ENCODE measurements around the gene WDR93.

WDR93 gene

DNA sequence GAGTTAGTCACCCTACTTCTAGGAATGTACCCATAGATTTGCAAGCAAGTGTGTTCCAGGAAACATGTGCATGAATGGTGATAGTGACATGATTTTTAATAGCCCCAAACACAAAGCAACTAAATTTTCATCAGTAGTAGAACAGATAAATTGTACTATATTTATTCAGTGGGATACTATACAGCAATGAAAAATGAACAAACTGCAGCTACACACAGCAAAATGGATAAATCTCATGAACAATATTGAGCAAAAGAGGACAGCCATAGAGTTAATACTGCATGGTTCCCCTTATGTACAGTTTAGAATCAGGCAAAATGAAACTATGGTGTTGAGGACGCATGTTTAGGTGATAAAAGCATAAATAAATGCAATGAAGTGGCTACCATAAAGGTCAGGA is 34.5 kb downstream of the WDR93 start:
- H3K27me3 ChIP-seq (ENCODE audit: control insufficient read depth, insufficient read depth, low read length, poor library complexity, severe bottlenecking), result no peaks in the 10 kb centered on the region
- WGBS, 2 experiments, result 88 to 95% methylated on average over 1 of the region's 1 CpG
- H3K4me3 ChIP-seq (ENCODE audit: insufficient read depth, low read depth, low read length), result no peak overlapping the region
- H3K4me1 ChIP-seq (ENCODE audit: control insufficient read depth, insufficient read depth, low read length), result no peaks in the 10 kb centered on the region
- no peak overlapping the region for H3K27ac ChIP-seq (ENCODE audit: insufficient read depth, low read depth, low read length, poor library complexity, severe bottlenecking)
- no peaks in the 10 kb centered on the region for H3K9me3 ChIP-seq (ENCODE audit: control insufficient read depth, low read length)
- no peaks in the 10 kb centered on the region for H3K36me3 ChIP-seq (ENCODE audit: control insufficient read depth, insufficient read depth, low read length)

GRCh38 chr15:89728254-89728653 is 37.6 kb downstream of the WDR93 start:
- Histone ChIP-seq H3K36me3 (ENCODE audit: control insufficient read depth, insufficient read depth, low read length) (no peaks in the 10 kb centered on the region), H3K4me1 (ENCODE audit: control insufficient read depth, insufficient read depth, low read length) (no peaks in the 10 kb centered on the region), H3K27me3 (ENCODE audit: control insufficient read depth, insufficient read depth, low read length, poor library complexity, severe bottlenecking) (no peaks in the 10 kb centered on the region), H3K4me3 (ENCODE audit: insufficient read depth, low read depth, low read length) (no peak overlapping the region), H3K27ac (ENCODE audit: insufficient read depth, low read depth, low read length, poor library complexity, severe bottlenecking) (no peak overlapping the region), H3K9me3 (ENCODE audit: control insufficient read depth, low read length) (no peaks in the 10 kb centered on the region)
- 92 to 96% methylated on average over 2 of the region's 2 CpGs for WGBS, 2 experiments

DNA sequence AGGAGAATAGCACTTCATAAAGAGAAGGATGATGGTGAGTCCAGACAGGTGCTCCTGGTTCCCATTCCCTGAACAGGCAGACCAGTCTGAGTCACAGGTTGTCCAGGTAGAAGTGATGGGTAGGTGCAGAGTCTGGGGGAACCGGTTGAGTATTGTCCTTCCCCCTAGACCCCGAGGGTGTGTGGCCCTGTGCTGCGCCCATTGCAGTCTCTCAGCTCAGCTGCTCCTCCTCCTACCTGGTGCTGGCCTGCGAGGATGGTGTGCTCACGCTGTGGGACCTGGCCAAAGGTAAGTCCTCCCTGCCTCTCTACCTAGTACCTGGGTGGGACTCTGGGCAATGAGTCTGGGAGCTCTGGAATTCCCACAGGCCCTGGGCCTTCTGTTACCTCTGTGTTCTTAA is 40.7 kb downstream of the WDR93 start:
- WGBS, 2 experiments, result 87 to 92% methylated on average over 5 of the region's 5 CpGs
- no peaks in the 10 kb centered on the region for H3K4me1 ChIP-seq (ENCODE audit: control insufficient read depth, insufficient read depth, low read length)
- no peaks in the 10 kb centered on the region for H3K36me3 ChIP-seq (ENCODE audit: control insufficient read depth, insufficient read depth, low read length)
- H3K27ac ChIP-seq (ENCODE audit: insufficient read depth, low read depth, low read length, poor library complexity, severe bottlenecking), result no peak overlapping the region
- H3K9me3 ChIP-seq (ENCODE audit: control insufficient read depth, low read length), result no peaks in the 10 kb centered on the region
- no peaks in the 10 kb centered on the region for H3K27me3 ChIP-seq (ENCODE audit: control insufficient read depth, insufficient read depth, low read length, poor library complexity, severe bottlenecking)
- H3K4me3 ChIP-seq (ENCODE audit: insufficient read depth, low read depth, low read length), result no peak overlapping the region

- 71 to 78% methylated on average over 8 of the region's 8 CpGs for WGBS, 2 experiments
- Histone ChIP-seq H3K4me1 (ENCODE audit: control insufficient read depth, insufficient read depth, low read length) (no peaks in the 10 kb centered on the region), H3K27ac (ENCODE audit: insufficient read depth, low read depth, low read length, poor library complexity, severe bottlenecking) (no peak overlapping the region), H3K36me3 (ENCODE audit: control insufficient read depth, insufficient read depth, low read length) (no peaks in the 10 kb centered on the region), H3K27me3 (ENCODE audit: control insufficient read depth, insufficient read depth, low read length, poor library complexity, severe bottlenecking) (no peaks in the 10 kb centered on the region), H3K4me3 (ENCODE audit: insufficient read depth, low read depth, low read length) (no peak overlapping the region), H3K9me3 (ENCODE audit: control insufficient read depth, low read length) (no peaks in the 10 kb centered on the region)
Observed at GRCh38 chr15:89732451-89733172, 42.0 kb downstream of the WDR93 start.

DNA sequence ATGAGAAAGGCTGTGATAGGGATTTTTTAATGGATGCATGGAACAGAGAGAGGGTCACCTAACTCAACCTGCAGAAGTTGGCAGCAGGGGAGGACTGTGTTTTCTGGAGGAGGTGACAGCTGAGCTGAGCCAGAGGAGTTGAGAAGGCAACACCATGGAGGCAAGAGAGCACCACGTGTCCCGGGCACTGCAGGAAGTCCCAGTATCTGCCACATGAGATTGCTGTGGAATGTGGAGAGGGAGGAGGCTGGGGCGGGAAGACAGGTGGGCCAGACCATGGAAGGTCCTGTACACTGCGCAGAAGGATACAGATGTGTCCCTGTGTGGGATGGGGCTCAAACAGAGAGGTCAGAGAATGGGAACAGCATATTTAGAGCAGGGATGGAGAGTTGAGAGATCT is 45.2 kb downstream of the WDR93 start:
- Histone ChIP-seq H3K36me3 (ENCODE audit: control insufficient read depth, insufficient read depth, low read length) (no peaks in the 10 kb centered on the region), H3K27ac (ENCODE audit: insufficient read depth, low read depth, low read length, poor library complexity, severe bottlenecking) (no peak overlapping the region), H3K4me1 (ENCODE audit: control insufficient read depth, insufficient read depth, low read length) (no peaks in the 10 kb centered on the region), H3K27me3 (ENCODE audit: control insufficient read depth, insufficient read depth, low read length, poor library complexity, severe bottlenecking) (no peaks in the 10 kb centered on the region), H3K4me3 (ENCODE audit: insufficient read depth, low read depth, low read length) (no peak overlapping the region), H3K9me3 (ENCODE audit: control insufficient read depth, low read length) (no peaks in the 10 kb centered on the region)
- WGBS, 2 experiments, result 70 to 77% methylated on average over 4 of the region's 4 CpGs

DNA sequence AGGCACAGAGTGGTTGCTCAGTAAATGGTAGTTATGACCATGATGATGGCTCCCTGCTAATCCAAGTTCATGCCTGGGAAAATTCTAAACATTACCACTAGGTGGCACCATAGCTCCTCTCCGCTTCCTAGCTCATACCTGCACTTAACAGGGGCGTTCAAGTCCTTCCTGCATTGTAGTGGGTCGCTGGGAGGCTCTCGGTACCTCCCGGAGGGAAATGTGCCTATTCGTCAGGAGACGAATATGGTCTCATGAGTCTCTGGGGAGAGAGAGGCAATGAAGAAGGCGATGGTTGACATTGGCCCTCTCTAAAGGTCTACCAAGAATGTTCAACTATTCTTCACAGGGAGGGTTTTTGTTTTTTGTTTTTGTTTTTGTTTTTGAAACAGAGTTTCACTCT is 49.5 kb downstream of the WDR93 start:
- Histone ChIP-seq H3K27ac (ENCODE audit: insufficient read depth, low read depth, low read length, poor library complexity, severe bottlenecking) (no peak overlapping the region), H3K9me3 (ENCODE audit: control insufficient read depth, low read length) (no peaks in the 10 kb centered on the region), H3K27me3 (ENCODE audit: control insufficient read depth, insufficient read depth, low read length, poor library complexity, severe bottlenecking) (peaks cover 7% of the 10 kb centered on the region), H3K4me3 (ENCODE audit: insufficient read depth, low read depth, low read length) (no peak overlapping the region), H3K36me3 (ENCODE audit: control insufficient read depth, insufficient read depth, low read length) (no peaks in the 10 kb centered on the region), H3K4me1 (ENCODE audit: control insufficient read depth, insufficient read depth, low read length) (no peaks in the 10 kb centered on the region)
- 4 to 8% methylated on average over 8 of the region's 8 CpGs for WGBS, 2 experiments

DNA sequence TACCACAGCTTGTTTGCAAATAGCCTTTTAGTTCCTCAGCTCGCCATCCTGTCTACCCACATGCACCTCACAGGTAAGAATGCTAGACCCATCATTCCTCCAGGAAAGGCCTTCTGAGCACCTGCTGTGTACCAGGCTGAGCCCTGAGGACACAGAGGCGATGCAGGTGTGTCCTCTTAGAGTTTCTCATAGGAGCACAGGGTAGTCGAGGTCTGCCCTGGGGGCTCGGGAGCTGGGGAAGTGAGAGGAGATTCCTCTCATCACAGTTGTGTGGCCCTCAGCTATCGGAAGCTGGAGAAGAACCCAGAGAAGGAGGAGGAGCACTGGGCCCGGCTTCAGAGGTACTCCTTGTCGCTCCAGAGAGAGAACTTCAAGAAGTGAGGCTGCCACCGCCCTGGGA is 52.4 kb downstream of the WDR93 start:
- Histone ChIP-seq H3K4me1 (ENCODE audit: control insufficient read depth, insufficient read depth, low read length) (no peaks in the 10 kb centered on the region), H3K36me3 (ENCODE audit: control insufficient read depth, insufficient read depth, low read length) (no peaks in the 10 kb centered on the region), H3K4me3 (ENCODE audit: insufficient read depth, low read depth, low read length) (no peak overlapping the region), H3K9me3 (ENCODE audit: control insufficient read depth, low read length) (no peaks in the 10 kb centered on the region), H3K27me3 (ENCODE audit: control insufficient read depth, insufficient read depth, low read length, poor library complexity, severe bottlenecking) (peaks cover 35% of the 10 kb centered on the region), H3K27ac (ENCODE audit: insufficient read depth, low read depth, low read length, poor library complexity, severe bottlenecking) (no peak overlapping the region)
- WGBS, 2 experiments, result 88 to 93% methylated on average over 8 of the region's 8 CpGs

- Histone ChIP-seq H3K36me3 (ENCODE audit: control insufficient read depth, insufficient read depth, low read length) (no peaks in the 10 kb centered on the region), H3K4me3 (ENCODE audit: insufficient read depth, low read depth, low read length) (no peak overlapping the region), H3K9me3 (ENCODE audit: control insufficient read depth, low read length) (no peaks in the 10 kb centered on the region), H3K27me3 (ENCODE audit: control insufficient read depth, insufficient read depth, low read length, poor library complexity, severe bottlenecking) (peaks cover 41% of the 10 kb centered on the region), H3K4me1 (ENCODE audit: control insufficient read depth, insufficient read depth, low read length) (no peaks in the 10 kb centered on the region), H3K27ac (ENCODE audit: insufficient read depth, low read depth, low read length, poor library complexity, severe bottlenecking) (no peak overlapping the region)
- 87 to 90% methylated on average over 8 of the region's 8 CpGs for WGBS, 2 experiments
Observed at GRCh38 chr15:89743594-89743993, 53.0 kb downstream of the WDR93 start.

DNA sequence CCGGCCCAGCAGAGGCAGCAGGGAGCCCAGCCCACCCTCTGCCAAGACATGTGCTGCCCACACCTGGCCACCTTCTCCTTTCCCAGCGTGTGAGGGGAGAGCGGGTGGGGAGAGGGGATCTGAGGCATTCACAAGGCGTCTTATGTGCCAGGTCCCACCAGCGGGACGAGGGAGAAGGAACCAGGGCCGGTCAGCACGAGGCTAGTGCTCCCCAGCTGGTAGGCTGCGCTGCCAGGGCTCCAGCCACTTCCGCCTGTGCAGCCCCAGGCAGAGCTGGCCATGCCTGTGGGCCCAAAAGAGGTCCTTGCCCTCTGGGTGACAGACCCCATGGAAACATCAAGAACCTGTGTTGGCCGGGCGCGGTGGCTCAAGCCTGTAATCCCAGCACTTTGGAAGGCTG is 54.5 kb downstream of the WDR93 start:
- H3K27me3 ChIP-seq (ENCODE audit: control insufficient read depth, insufficient read depth, low read length, poor library complexity, severe bottlenecking), result peaks cover 56% of the 10 kb centered on the region
- WGBS, 2 experiments, result 77 to 82% methylated on average over 13 of the region's 13 CpGs
- no peaks in the 10 kb centered on the region for H3K4me1 ChIP-seq (ENCODE audit: control insufficient read depth, insufficient read depth, low read length)
- no peak overlapping the region for H3K27ac ChIP-seq (ENCODE audit: insufficient read depth, low read depth, low read length, poor library complexity, severe bottlenecking)
- H3K9me3 ChIP-seq (ENCODE audit: control insufficient read depth, low read length), result no peaks in the 10 kb centered on the region
- H3K36me3 ChIP-seq (ENCODE audit: control insufficient read depth, insufficient read depth, low read length), result no peaks in the 10 kb centered on the region
- H3K4me3 ChIP-seq (ENCODE audit: insufficient read depth, low read depth, low read length), result no peak overlapping the region

DNA sequence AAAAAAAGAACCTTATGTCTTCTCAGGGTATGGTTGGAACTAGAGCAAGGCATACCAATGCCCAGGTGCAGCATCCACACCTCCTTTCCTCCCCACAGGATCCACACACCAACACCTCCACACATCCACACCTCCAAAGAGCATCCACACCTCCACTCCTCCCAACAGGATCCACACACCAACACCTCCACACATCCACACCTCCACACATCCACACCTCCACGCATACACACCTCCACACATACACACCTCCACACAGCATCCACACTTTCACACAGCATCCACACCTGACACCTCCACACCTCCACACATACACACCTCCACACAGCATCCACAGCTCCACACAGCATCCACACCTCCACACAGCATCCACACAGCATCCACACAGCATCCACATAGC is 55.2 kb downstream of the WDR93 start:
- Histone ChIP-seq H3K4me3 (ENCODE audit: insufficient read depth, low read depth, low read length) (no peak overlapping the region), H3K36me3 (ENCODE audit: control insufficient read depth, insufficient read depth, low read length) (no peaks in the 10 kb centered on the region), H3K9me3 (ENCODE audit: control insufficient read depth, low read length) (no peaks in the 10 kb centered on the region), H3K4me1 (ENCODE audit: control insufficient read depth, insufficient read depth, low read length) (no peaks in the 10 kb centered on the region), H3K27me3 (ENCODE audit: control insufficient read depth, insufficient read depth, low read length, poor library complexity, severe bottlenecking) (peaks cover 63% of the 10 kb centered on the region), H3K27ac (ENCODE audit: insufficient read depth, low read depth, low read length, poor library complexity, severe bottlenecking) (no peak overlapping the region)
- 32 to 37% methylated on average over 1 of the region's 1 CpG for WGBS, 2 experiments

GRCh38 chr15:89746386-89746780 is 55.8 kb downstream of the WDR93 start:
- Histone ChIP-seq H3K4me3 (ENCODE audit: insufficient read depth, low read depth, low read length) (no peak overlapping the region), H3K9me3 (ENCODE audit: control insufficient read depth, low read length) (no peaks in the 10 kb centered on the region), H3K27me3 (ENCODE audit: control insufficient read depth, insufficient read depth, low read length, poor library complexity, severe bottlenecking) (peaks cover 69% of the 10 kb centered on the region), H3K27ac (ENCODE audit: insufficient read depth, low read depth, low read length, poor library complexity, severe bottlenecking) (no peak overlapping the region), H3K36me3 (ENCODE audit: control insufficient read depth, insufficient read depth, low read length) (no peaks in the 10 kb centered on the region), H3K4me1 (ENCODE audit: control insufficient read depth, insufficient read depth, low read length) (peaks cover 1% of the 10 kb centered on the region)
- 75 to 83% methylated on average over 9 of the region's 9 CpGs for WGBS, 2 experiments
